GM21723 (cell line): ENCODE results near the gene RHOF.
"Not testable (repeated sequence)": the region's sequence is repeated elsewhere in the genome, so short reads cannot be mapped to it uniquely, and the experiment has no call there.

Experiments used
- ATAC-seq: cut with Tn5 transposase; IDR thresholded peaks from one replicate; pipeline ENCODE4 v1.9.1; 2021; ENCODE audit warnings: mild to moderate bottlenecking, moderate library complexity; ENCODE audit not compliant: unreplicated experiment

Gene RHOF

GRCh38 chr12:121750507-121750955 lies 43.0 kb downstream of the RHOF start:
- ATAC-seq, result no peak

DNA sequence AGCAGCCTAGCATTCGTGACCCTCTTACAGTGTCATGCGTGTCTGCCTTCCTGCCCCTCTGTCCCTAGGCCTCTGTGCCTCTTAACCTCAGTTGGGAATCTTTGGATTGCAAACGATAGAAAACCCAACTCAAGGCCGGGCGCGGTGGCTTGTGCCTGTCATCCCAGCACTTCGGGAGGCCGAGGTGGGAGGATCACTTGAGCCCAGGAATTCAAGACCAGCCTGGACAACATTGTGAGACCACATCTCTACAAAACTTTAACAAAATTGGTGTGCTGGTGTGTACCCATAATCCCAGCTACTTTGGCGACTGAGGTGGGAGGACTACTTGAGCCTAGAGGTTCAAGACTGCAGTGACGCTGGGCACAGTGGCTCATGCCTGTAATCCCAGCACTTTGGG lies 44.2 kb downstream of the RHOF start:
- ATAC-seq, result no peak

- ATAC-seq, result no peak
These were observed 44.8 kb downstream of the RHOF start for GRCh38 chr12:121748571-121749265.

- no peak for ATAC-seq
These were observed 45.3 kb downstream of the RHOF start for GRCh38 chr12:121748218-121748570.

GRCh38 chr12:121745545-121745944 lies 47.9 kb downstream of the RHOF start:
- ATAC-seq, result not testable (repeated sequence)

- ATAC-seq, result no peak
These were observed 51.7 kb downstream of the RHOF start for GRCh38 chr12:121741743-121742142.

GRCh38 chr12:121740847-121741246 lies 52.6 kb downstream of the RHOF start:
- ATAC-seq, result no peak

DNA sequence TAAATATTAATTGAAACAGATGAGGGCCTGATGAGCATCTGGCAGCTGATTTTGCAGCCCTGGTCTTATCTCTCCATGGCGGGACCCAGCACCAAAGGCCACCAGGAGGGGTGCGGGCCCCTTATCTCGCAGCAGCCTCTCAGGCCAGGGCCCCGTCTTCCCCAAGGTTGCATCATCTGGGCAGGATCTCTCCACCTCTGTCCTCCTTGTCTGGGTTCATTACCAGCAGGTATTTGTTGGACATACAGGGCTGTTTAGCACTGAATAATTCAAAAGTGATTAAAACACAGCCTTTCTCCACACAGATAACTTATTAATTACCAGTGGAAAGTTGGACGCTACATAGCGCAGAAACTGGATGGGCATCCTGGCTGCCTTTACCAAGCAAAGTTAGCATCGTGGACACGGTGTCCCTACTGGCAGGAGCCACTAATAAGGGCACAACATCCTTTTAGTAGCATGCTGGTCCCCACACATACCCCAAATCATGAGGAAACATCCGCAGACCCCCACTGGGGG lies 55.1 kb downstream of the RHOF start:
- no peak for ATAC-seq

GRCh38 chr12:121733849-121734248 lies 59.6 kb downstream of the RHOF start:
- ATAC-seq, result no peak

GRCh38 chr12:121731473-121731872 lies 62.0 kb downstream of the RHOF start:
- ATAC-seq, result no peak

DNA sequence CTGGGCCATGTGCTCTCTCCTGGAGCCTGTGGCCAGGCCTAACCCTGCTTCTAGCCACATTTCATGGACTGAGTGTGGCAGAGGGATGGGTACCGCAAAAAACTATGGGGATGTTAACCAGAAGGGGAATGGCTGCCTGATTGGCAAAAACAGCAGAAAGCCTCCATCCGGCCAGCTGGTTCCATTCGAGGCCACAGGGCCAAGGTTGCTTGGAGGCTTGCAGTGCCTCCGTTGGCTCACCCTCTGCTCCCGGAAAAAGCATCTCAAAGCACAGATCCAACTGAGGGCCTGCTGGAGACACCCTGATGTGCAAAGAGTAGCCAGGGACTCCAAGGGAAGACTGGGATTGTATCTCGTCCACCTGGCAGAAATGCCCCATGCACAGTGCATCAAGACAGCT lies 64.5 kb downstream of the RHOF start:
- ATAC-seq, result no peak
